Measurements from ENCODE around the gene KCNK7.

GRCh38 chr11:65624931-65625627 is 29.5 kb upstream of the KCNK7 start:
- TF ChIP-seq CTCF (IDR thresholded peaks at IDR 0.05) = no peak
- TF ChIP-seq POLR2A (IDR thresholded peaks at IDR 0.05) = no peak

Data from uterus (tissue), 2 donors.